ENCODE results near the gene ECM1.

Gene ECM1

DNA sequence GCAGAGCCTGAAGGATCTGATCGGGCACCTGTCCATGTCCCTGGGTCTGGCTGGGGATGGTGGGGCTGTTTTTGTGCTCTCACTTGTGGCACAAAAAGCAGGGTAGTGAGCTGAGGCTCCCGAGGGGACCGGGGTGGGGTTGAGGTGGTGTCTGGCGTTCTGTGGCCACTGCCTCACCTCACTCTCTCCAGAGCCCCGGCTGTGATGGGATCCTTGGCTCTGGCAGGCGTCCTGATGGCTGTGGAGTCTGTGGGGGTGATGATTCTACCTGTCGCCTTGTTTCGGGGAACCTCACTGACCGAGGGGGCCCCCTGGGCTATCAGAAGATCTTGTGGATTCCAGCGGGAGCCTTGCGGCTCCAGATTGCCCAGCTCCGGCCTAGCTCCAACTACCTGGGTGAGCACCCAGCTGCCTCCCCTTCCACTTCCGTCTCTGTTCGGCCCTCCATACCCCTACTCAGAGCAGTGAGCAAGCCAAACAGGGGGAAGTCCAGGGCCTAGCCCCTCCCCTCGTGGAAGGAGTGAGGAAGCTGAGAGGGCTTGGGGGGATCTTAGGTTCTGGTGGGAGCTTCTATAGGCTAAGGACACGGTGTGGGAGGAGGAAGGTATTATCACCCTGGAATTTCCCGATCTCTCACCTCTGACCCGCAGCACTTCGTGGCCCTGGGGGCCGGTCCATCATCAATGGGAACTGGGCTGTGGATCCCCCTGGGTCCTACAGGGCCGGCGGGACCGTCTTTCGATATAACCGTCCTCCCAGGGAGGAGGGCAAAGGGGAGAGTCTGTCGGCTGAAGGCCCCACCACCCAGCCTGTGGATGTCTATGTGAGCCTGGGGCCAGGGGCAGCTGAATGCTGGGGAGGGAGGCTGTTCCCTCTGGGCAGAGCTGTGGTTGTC, 48.3 kb downstream of the ECM1 start:
- peak in 1 of 10 donors; percentile 55 for DNase-seq
- intact Hi-C loops (cut with DNase I), result no loop called here

DNA sequence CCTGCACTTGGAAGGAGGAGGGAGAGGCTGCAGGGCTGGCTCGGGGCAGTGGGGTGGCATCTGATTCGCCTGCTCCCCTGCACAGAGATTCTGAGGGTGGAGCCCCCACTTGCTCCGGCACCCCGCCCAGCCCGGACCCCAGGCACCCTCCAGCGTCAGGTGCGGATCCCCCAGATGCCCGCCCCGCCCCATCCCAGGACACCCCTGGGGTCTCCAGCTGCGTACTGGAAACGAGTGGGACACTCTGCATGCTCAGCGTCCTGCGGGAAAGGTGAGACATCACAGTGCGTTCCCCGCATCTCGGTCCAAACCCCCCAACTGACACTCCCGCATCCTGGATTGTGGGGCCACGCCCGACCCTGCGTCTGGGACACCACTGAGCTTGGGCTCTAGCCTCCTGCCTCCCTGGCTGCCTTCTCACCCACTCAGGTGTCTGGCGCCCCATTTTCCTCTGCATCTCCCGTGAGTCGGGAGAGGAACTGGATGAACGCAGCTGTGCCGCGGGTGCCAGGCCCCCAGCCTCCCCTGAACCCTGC, 49.2 kb downstream of the ECM1 start:
- intact Hi-C loops (cut with DNase I), result no loop called here
- DNase-seq, result peak in 1 of 10 donors; percentile 71

DNA sequence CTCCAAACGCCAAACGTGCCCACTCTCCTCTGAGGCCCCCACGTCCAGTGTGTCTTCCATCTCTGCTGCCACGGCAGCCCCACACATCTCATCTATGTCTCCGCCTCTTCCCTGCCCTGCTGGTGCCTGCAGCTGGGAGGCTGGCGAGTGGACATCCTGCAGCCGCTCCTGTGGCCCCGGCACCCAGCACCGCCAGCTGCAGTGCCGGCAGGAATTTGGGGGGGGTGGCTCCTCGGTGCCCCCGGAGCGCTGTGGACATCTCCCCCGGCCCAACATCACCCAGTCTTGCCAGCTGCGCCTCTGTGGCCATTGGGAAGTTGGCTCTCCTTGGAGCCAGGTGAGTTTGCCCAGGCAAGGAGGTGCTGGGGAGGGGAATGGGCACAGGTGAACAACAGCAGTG, 49.9 kb downstream of the ECM1 start:
- DNase-seq, result peak in 1 of 10 donors; percentile 59
- intact Hi-C loops (cut with DNase I), result no loop called here

DNA sequence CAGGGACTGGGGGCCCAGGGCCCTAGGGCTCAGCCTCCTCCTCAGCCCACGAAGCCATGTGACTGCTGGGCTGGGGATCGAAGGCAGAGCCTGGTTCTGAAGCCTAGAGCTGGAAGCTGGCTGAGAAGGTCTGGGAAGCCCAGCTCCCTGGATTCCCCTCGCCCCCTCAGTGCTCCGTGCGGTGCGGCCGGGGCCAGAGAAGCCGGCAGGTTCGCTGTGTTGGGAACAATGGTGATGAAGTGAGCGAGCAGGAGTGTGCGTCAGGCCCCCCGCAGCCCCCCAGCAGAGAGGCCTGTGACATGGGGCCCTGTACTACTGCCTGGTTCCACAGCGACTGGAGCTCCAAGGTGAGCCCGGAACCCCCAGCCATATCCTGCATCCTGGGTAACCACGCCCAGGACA, 50.4 kb downstream of the ECM1 start:
- intact Hi-C loops (cut with DNase I), result no loop called here
- DNase-seq, result peak in 1 of 10 donors; percentile 76

DNA sequence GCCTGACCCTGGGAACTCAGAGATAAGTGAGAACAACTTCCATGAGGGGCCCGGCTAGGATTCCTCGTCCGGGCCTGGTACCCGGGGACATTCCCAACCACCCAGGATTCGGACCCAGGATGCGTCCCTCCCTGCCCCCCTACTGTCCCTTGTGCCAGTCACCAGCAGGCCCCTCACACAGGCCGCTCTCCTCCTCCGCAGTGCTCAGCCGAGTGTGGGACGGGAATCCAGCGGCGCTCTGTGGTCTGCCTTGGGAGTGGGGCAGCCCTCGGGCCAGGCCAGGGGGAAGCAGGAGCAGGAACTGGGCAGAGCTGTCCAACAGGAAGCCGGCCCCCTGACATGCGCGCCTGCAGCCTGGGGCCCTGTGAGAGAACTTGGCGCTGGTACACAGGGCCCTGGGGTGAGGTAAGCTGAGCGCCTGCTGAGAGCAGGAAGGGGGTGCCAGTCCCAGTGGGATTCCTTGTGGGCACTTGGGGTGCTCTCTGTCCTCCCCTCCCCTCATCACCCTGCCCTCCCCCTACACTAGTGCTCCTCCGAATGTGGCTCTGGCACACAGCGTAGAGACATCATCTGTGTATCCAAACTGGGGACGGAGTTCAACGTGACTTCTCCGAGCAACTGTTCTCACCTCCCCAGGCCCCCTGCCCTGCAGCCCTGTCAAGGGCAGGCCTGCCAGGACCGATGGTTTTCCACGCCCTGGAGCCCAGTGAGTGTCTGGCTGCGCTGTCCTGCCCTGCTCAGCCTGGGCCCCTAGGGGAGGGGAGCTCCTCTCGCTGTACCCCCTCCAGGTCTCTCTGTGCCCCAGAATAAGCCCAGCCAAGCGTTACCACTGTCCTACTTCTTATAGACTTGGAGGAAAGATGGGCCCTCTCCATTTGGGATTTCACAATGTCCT, 51.1 kb downstream of the ECM1 start:
- DNase-seq, result peak in 1 of 10 donors; percentile 90
- intact Hi-C loops (cut with DNase I), result no loop called here

DNA sequence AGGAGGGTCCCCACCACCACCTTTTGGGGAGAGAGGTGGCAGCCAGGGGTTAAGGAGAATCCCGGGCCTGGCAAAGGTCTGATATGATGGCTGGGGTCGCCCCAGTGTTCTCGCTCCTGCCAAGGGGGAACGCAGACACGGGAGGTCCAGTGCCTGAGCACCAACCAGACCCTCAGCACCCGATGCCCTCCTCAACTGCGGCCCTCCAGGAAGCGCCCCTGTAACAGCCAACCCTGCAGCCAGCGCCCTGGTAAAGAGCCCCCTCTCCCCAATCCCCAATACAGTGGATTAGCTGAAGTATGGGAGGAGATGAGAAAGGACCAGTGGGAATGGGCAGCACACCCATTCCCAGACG, 51.7 kb downstream of the ECM1 start:
- DNase-seq, result no peak
- intact Hi-C loops (cut with DNase I), result loop anchor here (2.0 kb wide), 1 partner anchor 61 kb away; no protein-coding TSS in a partner anchor

DNA sequence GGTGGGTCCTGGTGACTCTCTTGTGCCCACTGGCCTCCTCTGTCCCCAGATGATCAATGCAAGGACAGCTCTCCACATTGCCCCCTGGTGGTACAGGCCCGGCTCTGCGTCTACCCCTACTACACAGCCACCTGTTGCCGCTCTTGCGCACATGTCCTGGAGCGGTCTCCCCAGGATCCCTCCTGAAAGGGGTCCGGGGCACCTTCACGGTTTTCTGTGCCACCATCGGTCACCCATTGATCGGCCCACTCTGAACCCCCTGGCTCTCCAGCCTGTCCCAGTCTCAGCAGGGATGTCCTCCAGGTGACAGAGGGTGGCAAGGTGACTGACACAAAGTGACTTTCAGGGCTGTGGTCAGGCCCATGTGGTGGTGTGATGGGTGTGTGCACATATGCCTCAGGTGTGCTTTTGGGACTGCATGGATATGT, 52.1 kb downstream of the ECM1 start:
- intact Hi-C loops (cut with DNase I), result loop anchor here (2.0 kb wide), 1 partner anchor 61 kb away; no protein-coding TSS in a partner anchor
- peak in 7 of 10 donors; percentile 57 to 92 (median 68) for DNase-seq

DNA sequence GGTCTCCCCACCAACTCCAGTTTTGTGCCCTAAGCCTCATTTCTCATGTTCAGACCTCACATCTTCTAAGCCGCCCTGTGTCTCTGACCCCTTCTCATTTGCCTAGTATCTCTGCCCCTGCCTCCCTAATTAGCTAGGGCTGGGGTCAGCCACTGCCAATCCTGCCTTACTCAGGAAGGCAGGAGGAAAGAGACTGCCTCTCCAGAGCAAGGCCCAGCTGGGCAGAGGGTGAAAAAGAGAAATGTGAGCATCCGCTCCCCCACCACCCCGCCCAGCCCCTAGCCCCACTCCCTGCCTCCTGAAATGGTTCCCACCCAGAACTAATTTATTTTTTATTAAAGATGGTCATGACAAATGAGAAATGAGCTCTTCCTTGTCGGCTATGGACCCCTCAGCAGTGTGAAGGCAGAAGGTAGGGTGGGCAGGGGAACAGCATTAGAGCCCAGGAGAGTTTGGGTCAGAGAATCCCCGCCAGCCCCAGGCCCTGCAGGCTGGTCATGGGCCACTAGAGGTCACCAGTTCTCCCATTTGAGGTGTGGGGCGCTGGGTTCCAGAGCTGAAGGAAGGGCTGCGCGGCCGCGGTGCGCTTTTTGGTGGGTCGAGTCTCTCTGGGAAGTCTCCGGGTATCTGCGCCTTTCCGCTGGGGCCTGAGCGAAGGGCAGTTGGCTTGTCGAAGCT, 52.8 kb downstream of the ECM1 start:
- intact Hi-C loops (cut with DNase I), result loop anchor here (2.0 kb wide), 1 partner anchor 60 kb away; no protein-coding TSS in a partner anchor
- DNase-seq, result peak; percentile 58 to 95 (median 72)

DNA sequence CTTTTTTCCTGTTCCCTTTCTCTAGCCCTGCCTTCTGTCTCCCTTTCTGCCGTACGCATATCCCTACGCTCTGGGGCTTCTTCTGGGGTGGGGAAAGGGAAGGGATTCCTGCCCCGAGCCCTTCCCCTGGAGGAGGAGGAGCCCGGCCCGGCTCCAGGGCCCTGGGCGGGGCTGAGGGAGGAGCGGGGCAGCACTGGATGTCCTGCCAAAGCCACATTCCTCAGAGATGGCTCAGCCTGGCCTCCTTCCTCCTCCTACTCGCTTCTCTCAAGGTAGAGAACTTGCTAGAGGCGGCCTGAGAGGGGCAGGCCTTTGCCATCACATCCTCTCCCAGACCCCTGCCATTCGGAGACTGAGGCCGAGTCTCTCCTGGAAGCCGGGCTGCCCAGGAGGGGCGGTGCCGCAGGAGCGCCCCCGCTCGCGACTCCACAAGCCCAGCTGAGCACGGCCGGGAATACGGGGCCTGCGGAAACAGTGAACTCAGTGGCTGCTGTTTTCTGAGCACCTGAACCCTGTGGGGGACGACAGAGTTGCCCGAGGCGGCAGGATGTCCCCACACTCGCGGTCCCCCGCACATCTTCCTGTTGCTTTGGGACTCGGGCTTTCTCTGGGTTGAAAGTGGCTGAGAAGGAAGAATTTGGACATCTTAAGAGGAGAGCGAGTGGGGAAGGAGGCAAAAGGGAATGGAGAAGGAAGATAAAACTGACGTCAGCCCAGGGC, 53.5 kb downstream of the ECM1 start:
- intact Hi-C loops (cut with DNase I), result loop anchor here (2.0 kb wide), 1 partner anchor 59 kb away; no protein-coding TSS in a partner anchor

DNA sequence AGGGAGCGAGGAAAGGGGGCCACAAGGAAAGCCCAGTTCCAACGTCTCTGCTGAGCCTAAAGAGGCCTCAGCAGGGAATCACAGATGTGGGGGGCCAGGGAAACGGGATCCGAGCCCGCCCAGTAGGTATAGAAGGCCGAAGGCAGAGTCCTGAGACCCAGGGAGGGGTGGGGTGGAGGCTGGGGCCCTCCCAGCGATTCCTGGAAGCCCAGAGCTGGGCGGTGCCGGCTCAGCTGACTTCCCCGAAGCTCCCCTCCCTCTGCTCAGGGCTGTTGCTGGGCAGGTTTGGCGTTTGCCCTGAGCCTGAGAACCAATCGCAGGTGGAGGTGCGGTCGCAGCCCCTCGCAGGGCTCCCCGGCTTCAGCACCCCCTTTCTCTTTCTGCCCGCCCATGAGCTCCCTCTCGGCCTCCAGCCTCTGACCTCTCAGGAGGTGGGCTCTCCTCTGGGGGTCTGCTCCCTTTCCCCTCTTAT, 54.1 kb downstream of the ECM1 start:
- intact Hi-C loops (cut with DNase I), result loop anchor here (2.0 kb wide), 1 partner anchor 59 kb away; no protein-coding TSS in a partner anchor
- peak in 9 of 10 donors; percentile 57 to 95 (median 75) for DNase-seq

More for the DNA sequence above, 53.5 kb downstream of the ECM1 start:
- peak; percentile 64 to 97 (median 80) for DNase-seq

DNA sequence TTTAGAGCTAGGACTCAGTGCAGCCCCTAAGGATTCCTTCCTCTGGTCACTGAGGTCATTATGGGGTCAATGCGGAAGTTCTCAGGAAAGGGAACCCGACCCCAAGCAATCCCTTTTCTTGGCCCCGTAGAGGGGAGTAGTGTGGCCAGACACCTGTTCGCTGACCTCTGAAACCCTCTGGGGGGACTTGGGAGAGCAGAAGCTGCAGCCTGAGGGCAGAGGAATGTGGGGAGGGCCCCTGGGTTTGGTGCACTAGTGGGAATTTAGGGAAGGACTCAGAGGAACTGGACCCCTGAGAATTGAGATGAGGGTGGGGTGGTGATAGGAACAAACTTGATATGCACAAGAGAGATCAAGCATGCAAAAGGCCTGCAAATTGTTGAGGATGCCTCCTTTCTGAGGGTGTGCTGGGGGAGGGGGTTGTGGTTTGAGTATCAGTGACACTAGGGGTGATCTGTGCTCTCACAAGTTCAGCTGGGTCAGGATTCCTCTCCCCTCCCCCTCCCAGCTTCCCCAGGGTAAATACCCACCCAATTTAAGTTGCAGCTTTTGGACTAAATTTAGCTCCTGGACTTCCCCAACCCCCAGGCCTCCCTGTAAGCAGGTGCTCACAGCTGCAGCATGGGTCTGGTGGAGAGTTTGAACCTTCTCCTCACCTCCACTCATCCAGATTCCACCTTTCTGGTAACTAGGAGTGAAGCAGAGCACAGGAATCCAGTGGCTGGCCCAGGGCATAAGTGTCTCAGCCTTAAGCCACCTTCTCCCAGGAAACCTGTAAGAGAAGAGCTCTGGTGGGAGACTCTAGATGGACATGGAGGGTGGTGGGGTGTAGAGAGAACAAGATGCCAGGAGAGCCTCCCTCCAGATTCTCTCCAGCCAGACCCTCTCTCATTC, 54.8 kb downstream of the ECM1 start:
- intact Hi-C loops (cut with DNase I), result no loop called here
- peak in 1 of 10 donors; percentile 47 for DNase-seq
